BLaER1 (cell line): ENCODE results near the gene UAP1L1.
A peak's percentile ranks its signal among the peaks of the same experiment; 100 is the strongest.

Experiments
- H3K27ac ChIP-seq: shearing (Covaris generic); formaldehyde crosslinking; 2 replicates; pipeline ENCODE4 v1.8.1; 2022
- H3K27me3 ChIP-seq: shearing (Covaris generic); formaldehyde crosslinking; 2 replicates; pipeline ENCODE4 v1.8.1; 2022
- H3K36me3 ChIP-seq: shearing (Covaris generic); formaldehyde crosslinking; 2 replicates; pipeline ENCODE4 v1.8.1; 2022
- H3K4me1 ChIP-seq: shearing (Covaris generic); formaldehyde crosslinking; 2 replicates; pipeline ENCODE4 v1.8.1; 2022
- H3K4me2 ChIP-seq: shearing (Covaris generic); formaldehyde crosslinking; 2 replicates; pipeline ENCODE4 v1.8.1; 2022
- H3K4me3 ChIP-seq: shearing (Covaris generic); formaldehyde crosslinking; 2 replicates; pipeline ENCODE4 v1.8.1; 2022
- H3K9ac ChIP-seq: shearing (Covaris generic); formaldehyde crosslinking; 2 replicates; pipeline ENCODE4 v1.8.1; 2022
- H3K9me3 ChIP-seq: shearing (Covaris generic); formaldehyde crosslinking; 2 replicates; pipeline ENCODE4 v1.8.1; 2022
- H4K20me1 ChIP-seq: shearing (Covaris generic); formaldehyde crosslinking; 2 replicates; pipeline ENCODE4 v1.8.1; 2022
- Cebpa-rat ChIP-seq: shearing (Covaris generic); IDR thresholded peaks from 2 replicates; pipeline ENCODE4 v1.8.1; 2022

UAP1L1 gene

DNA sequence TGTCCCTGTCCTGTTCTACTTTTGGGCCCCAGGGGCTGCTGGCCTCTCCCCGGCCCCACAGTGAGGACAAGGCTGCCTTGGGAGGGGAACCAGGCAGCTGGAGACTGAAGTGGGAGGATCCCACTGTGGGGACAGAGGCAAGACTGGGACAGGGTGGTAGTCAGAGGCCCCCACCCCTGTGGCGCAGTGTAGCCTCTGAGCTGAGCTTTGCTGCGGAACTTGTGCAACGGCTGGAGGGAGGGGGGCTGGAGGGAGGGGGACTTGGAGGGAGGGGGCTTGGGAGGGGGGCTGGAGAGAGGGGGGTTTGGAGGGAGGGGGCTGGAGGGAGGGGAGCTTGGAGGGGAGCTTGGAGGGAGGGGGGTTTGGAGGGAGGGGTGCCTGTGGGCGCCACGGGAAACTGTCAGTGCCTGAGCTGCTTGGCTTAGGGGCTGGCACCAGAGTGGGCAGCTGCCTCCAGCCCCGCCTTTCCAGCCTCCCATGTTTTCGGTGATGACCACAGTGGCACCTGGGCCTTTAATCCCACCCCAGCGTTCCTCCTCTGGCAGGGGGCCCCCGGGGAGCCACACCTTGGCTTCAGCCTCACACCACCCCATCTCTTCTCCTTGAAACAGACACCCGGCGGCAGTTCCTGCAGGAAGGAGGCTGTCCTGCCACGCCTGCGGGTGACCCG is 43.1 kb upstream of the UAP1L1 start:
- H3K4me3 ChIP-seq, result peak overlapping the region; percentile 74
- no peaks in the 10 kb centered on the region for H3K27me3 ChIP-seq
- peak overlapping the region; percentile 80 for H3K9ac ChIP-seq
- peaks cover 77% of the 10 kb centered on the region for H3K4me1 ChIP-seq
- H3K4me2 ChIP-seq, result peak overlapping the region; percentile 94
- peaks cover 27% of the 10 kb centered on the region for H3K36me3 ChIP-seq
- peak overlapping the region; percentile 94 for H3K27ac ChIP-seq
- no peak for TF ChIP-seq Cebpa-rat
- H3K9me3 ChIP-seq, result no peaks in the 10 kb centered on the region
- H4K20me1 ChIP-seq, result no peaks in the 10 kb centered on the region

DNA sequence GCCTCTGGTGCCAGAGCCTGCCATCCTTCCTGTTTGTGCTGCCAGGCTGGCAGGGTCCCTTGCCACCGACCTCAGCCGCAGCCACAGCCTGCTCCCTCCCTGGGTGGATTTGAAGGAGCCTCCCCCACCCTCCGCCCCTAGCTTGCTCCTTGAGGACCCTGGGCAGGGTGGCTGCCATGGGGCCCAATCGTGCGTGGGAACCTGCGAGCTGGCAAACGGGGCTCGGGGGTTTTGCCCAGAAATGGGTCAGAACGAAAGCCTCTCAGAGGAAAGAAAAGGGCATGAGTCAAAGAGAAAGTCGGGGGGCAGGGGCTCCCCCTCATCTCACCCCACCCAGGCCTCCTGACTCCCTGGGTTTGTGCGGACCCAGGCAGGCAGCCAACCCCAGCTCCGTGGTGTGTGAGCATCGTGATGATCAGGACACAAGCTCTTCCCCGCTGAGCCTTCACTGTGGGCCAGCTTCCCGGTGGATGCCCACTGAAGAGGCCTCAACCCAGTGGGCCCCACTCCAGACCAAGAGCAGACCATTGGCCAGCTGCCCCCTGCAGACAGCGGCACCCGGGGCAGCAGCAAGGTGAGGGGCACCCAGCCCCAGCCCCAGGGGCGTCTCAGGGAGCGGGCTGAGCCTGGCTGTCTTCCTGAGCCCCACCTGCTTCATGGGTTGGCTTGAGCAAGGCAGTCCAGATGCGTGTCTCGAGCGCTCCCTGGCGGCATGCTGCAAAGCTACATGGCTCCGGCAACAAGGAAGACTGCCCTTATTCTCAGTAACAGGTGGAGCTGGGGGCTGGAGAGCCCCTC is 42.4 kb upstream of the UAP1L1 start:
- TF ChIP-seq Cebpa-rat, result no peak
- Histone ChIP-seq H3K9ac (peak overlapping the region; percentile 62), H3K27me3 (no peaks in the 10 kb centered on the region), H3K9me3 (no peaks in the 10 kb centered on the region), H3K4me2 (peak overlapping the region; percentile 93), H3K36me3 (peaks cover 34% of the 10 kb centered on the region), H3K4me3 (peak overlapping the region; percentile 55), H3K4me1 (peaks cover 74% of the 10 kb centered on the region), H4K20me1 (no peaks in the 10 kb centered on the region), H3K27ac (peak overlapping the region; percentile 81)

DNA sequence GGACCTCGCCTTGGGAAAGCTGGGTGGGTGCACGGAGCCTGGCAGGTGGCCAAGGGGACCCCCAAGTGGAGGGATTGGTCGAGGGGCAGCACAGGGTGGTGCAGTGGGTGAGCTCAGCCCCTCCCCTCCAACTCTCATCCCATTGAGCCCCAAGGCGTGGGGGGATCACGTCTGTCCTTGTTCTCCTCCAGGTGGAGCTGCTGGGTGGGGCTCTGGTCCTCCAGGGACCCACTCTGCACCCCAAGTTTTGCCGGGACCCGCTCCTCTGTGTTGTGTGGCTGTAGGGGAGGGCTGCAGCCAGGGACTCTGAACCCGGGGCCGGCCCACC is 41.8 kb upstream of the UAP1L1 start:
- no peak for TF ChIP-seq Cebpa-rat
- Histone ChIP-seq H3K4me2 (peak overlapping the region; percentile 93), H3K27me3 (no peaks in the 10 kb centered on the region), H3K4me1 (peaks cover 71% of the 10 kb centered on the region), H3K36me3 (peaks cover 38% of the 10 kb centered on the region), H3K9me3 (no peaks in the 10 kb centered on the region), H3K9ac (peak overlapping the region; percentile 38; the same call in 1 of the 2 replicates), H3K27ac (peak overlapping the region; percentile 81), H4K20me1 (peaks cover 2% of the 10 kb centered on the region), H3K4me3 (no peak overlapping the region)

DNA sequence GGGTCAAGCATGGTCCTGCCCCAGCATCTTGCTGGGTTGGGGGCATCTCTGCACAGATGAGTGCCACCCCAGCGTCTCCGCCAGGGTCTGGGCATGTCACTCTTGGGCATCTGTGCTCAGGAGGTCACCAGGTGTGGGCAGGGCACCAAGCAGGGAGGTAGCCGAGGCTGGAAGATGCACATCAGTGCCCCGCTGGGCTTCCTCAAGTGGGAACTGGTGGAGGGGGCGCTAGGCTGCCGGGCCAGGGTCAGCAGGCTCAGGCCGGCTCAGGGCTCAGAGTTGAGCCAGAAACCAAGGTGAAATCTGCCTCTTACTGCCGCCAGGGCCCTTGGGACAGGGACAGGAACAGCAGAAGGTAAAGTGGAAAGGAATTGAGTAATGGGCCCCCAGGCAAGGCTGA is 41.4 kb upstream of the UAP1L1 start:
- Histone ChIP-seq H3K4me1 (peaks cover 71% of the 10 kb centered on the region), H3K4me2 (peak overlapping the region; percentile 93), H3K36me3 (peaks cover 43% of the 10 kb centered on the region), H3K9me3 (no peaks in the 10 kb centered on the region), H3K4me3 (no peak overlapping the region), H4K20me1 (peaks cover 6% of the 10 kb centered on the region), H3K9ac (0 out of 2 replicates have a peak overlapping the region, but pooled peaks have one; percentile 38), H3K27me3 (no peaks in the 10 kb centered on the region), H3K27ac (peak overlapping the region; percentile 81)
- TF ChIP-seq Cebpa-rat, result no peak

DNA sequence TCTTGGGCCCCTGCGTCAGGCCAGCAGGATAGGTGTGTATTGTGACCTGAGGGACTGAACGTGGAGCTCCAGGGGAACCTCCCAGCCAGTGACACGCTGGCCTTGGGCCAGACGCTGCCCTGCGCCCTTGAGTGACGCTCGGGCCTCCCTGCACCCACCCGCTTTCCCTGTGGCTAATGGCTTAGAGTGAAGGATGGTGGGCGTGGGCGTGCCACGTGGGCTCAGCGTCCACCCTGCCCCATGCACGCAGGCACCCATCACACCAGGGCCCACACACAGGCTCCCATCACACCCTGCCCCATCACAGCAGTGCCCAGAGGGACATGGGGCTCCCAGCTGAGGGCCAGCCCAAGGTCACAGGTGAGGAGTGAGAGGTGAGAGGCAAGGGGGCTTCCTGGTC is 40.3 kb upstream of the UAP1L1 start:
- H3K36me3 ChIP-seq, result peaks cover 43% of the 10 kb centered on the region
- no peak overlapping the region for H3K9ac ChIP-seq
- H3K4me1 ChIP-seq, result peaks cover 71% of the 10 kb centered on the region
- no peak overlapping the region for H3K4me3 ChIP-seq
- H4K20me1 ChIP-seq, result peaks cover 17% of the 10 kb centered on the region
- no peaks in the 10 kb centered on the region for H3K9me3 ChIP-seq
- H3K27ac ChIP-seq, result no peak overlapping the region
- no peak for TF ChIP-seq Cebpa-rat
- H3K27me3 ChIP-seq, result no peaks in the 10 kb centered on the region
- no peak overlapping the region for H3K4me2 ChIP-seq

DNA sequence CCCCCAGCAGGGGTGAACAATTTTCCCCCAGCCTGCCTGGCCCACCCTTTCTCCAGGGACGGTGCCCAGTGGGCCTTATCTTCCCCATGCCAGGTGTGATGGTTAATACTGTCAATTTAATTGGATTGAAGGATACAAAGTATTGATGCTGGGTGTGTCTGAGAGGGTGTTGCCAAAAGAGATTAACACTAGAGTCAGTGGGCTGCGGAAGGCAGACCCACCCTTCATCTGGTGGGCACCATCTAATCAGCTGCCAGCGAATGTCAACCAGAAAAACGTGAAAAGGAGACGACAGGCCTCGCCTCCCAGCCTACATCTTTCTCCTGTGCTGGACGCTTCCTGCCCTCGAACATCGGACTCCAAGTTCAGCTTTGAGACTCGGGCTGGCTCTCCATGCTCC is 39.8 kb upstream of the UAP1L1 start:
- H3K36me3 ChIP-seq, result peaks cover 43% of the 10 kb centered on the region
- H3K27ac ChIP-seq, result no peak overlapping the region
- no peak overlapping the region for H3K4me2 ChIP-seq
- no peak overlapping the region for H3K9ac ChIP-seq
- no peak overlapping the region for H3K4me3 ChIP-seq
- H4K20me1 ChIP-seq, result peaks cover 22% of the 10 kb centered on the region
- H3K9me3 ChIP-seq, result no peaks in the 10 kb centered on the region
- peaks cover 71% of the 10 kb centered on the region for H3K4me1 ChIP-seq
- no peak for TF ChIP-seq Cebpa-rat
- H3K27me3 ChIP-seq, result no peaks in the 10 kb centered on the region

DNA sequence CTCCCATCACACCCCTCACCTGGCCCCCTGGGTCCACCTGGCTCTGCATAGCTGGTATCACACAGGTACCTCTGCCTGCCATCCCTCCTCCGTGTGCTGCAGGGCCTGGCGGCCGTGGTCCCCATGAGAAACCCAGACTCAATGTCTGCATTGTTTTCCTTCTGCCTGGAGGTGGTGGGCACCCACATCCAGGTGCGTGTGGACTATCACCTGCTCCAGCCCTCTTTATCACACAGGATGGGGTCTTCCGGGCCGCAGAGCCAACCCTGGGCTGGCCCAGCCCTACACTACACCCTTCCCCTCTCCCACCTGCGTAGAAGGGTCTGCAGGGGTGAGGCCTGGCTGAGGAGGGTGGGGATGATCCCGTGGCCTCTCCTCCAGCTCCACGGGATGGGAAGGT is 38.4 kb upstream of the UAP1L1 start:
- Histone ChIP-seq H3K4me1 (peaks cover 71% of the 10 kb centered on the region), H3K27me3 (no peaks in the 10 kb centered on the region), H3K9ac (no peak overlapping the region), H3K4me3 (no peak overlapping the region), H3K27ac (no peak overlapping the region), H3K36me3 (peaks cover 43% of the 10 kb centered on the region), H3K4me2 (no peak overlapping the region), H3K9me3 (no peaks in the 10 kb centered on the region), H4K20me1 (peaks cover 36% of the 10 kb centered on the region)
- TF ChIP-seq Cebpa-rat, result no peak

DNA sequence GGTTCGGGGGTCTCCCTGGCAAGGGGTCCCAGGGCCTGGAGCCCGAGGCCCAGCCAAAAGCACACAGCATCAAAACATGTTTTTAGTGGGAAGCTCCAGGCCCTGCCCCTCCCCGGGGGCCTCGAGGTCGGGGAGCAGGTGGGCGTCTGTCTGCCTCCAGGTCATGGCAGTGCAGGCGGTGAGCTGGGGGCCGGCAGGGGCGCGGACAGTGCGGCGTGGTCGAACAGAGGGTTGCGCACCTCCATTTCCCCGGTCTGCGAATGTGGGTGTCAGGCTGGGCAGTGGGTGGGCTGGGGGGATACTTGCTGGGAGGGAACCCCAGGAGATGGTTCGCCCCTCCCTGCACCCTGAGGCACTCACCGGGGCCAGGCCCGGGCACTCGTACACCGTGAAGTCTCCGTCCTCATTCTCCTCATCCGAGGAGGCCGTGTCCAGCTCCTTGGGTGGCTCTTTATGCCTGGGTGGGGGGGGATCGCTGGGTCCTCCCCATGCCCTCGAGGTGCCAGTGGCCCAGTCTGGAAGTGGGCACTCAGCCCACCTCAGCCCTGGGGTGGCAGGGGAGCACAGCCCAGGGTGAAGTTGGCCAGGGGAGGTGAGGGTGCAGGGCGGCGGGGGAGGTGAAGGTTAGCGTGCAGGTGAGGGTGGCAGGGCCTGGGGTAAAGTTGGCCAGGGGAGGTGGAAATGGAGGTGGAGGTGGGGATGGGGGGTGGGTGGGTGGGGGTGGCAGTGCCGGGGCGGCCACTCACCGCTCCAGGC is 37.5 kb upstream of the UAP1L1 start:
- H3K27me3 ChIP-seq, result peaks cover 4% of the 10 kb centered on the region; the same call in 1 of the 2 replicates
- no peaks in the 10 kb centered on the region for H3K9me3 ChIP-seq
- H3K4me1 ChIP-seq, result peaks cover 72% of the 10 kb centered on the region
- H3K4me3 ChIP-seq, result no peak overlapping the region
- no peak overlapping the region for H3K9ac ChIP-seq
- H3K4me2 ChIP-seq, result no peak overlapping the region
- H4K20me1 ChIP-seq, result peaks cover 45% of the 10 kb centered on the region
- no peak overlapping the region for H3K27ac ChIP-seq
- H3K36me3 ChIP-seq, result peaks cover 43% of the 10 kb centered on the region
- no peak for TF ChIP-seq Cebpa-rat

DNA sequence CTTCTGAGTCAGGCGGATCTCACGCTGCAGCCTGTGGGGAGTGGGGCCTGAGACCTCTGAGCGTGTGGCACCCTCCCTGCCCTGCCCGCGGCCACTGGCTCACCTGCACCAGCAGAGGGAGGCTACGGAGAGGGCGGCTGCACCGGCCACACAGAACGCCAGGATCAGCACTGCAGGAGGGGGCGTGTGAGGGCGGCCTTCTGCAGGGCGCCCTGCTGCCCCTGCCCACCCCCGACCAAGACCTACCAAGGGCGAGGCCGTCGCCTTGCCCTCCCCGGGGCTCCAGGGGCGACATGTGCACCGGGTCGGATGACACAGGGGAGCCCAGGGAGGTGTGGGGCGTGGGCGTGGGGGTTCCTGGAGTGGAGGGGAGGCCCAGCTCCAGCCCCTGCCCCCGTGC is 36.7 kb upstream of the UAP1L1 start:
- Histone ChIP-seq H3K4me3 (no peak overlapping the region), H3K9ac (peak overlapping the region; percentile 64; the same call in 1 of the 2 replicates), H3K4me2 (peak overlapping the region; percentile 99), H3K27me3 (peaks cover 12% of the 10 kb centered on the region; the same call in 1 of the 2 replicates), H3K36me3 (peaks cover 43% of the 10 kb centered on the region), H4K20me1 (peaks cover 53% of the 10 kb centered on the region), H3K9me3 (no peaks in the 10 kb centered on the region), H3K27ac (peak overlapping the region; percentile 71), H3K4me1 (peaks cover 72% of the 10 kb centered on the region)
- no peak for TF ChIP-seq Cebpa-rat
